Measurements from ENCODE around the gene PDE11A.

GRCh38 chr2:177603181-177603580 is 469.4 kb downstream of the PDE11A start:
- TF ChIP-seq CTCF (CRISPR knock-in tag; IDR thresholded peaks at IDR 0.05): no peak
- TF ChIP-seq HNRNPK (IDR thresholded peaks at IDR 0.05; ENCODE audit: low read depth, low read length, poor library complexity, severe bottlenecking): no peak
